ENCODE measurements around the gene PPFIA2.

DNA sequence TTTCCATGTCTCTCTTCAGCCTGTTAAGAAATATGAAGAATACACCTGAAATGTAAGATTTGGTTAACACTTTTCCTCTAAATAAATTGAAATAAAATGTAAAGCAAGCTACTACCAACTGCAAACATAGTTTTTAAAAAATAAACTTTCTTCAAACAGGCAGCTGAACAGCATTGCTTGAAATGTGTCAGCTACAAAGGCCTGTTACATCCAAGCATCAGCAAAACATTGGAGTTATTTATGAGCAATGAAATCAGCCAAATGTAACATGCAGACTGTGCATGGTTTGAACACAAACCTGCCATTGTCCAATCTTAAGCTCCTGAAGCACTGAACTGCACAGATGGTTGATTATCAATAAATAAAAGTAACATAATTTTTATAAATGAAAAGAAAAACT lies 390.0 kb downstream of the PPFIA2 start:
- no peak for TF ChIP-seq EZH2 (IDR thresholded peaks at IDR 0.05; ENCODE audit: low read depth)
- TF ChIP-seq, protein P1, sequence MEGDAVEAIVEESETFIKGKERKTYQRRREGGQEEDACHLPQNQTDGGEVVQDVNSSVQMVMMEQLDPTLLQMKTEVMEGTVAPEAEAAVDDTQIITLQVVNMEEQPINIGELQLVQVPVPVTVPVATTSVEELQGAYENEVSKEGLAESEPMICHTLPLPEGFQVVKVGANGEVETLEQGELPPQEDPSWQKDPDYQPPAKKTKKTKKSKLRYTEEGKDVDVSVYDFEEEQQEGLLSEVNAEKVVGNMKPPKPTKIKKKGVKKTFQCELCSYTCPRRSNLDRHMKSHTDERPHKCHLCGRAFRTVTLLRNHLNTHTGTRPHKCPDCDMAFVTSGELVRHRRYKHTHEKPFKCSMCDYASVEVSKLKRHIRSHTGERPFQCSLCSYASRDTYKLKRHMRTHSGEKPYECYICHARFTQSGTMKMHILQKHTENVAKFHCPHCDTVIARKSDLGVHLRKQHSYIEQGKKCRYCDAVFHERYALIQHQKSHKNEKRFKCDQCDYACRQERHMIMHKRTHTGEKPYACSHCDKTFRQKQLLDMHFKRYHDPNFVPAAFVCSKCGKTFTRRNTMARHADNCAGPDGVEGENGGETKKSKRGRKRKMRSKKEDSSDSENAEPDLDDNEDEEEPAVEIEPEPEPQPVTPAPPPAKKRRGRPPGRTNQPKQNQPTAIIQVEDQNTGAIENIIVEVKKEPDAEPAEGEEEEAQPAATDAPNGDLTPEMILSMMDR (conservative IDR thresholded peaks at IDR 0.05) = no peak

Data from PC-9 (cell line).